Smooth muscle cell (in vitro differentiated cells): ENCODE data around the gene ZNF639. TPM values are rescaled to one million over a fixed set of nuclear protein-coding genes. Genes with fewer than 3 reads are reported as not detected.

Experiments used
- DNase-seq: peaks from one replicate; lab custom pipeline; 2025; ENCODE audit not compliant: unreplicated experiment; lab: John Stamatoyannopoulos, UW
- H2AFZ ChIP-seq: fragments of 200-600 bp; sonication (generic); 2 replicates; pipeline ENCODE4 v1.6.0; 2016; ENCODE audit warnings: antibody characterized with exemption, low read depth, mild to moderate bottlenecking
- H3F3A ChIP-seq: fragments of 200-600 bp; sonication (generic); 2 replicates; pipeline ENCODE4 v1.6.0; 2017; ENCODE audit warnings: antibody characterized with exemption, low read depth
- H3K27ac ChIP-seq: fragments of 200-600 bp; sonication (generic); 2 replicates; pipeline ENCODE4 v1.5.1; 2016; ENCODE audit warnings: low read depth, mild to moderate bottlenecking
- H3K27me3 ChIP-seq: fragments of 200-600 bp; sonication (generic); 2 replicates; pipeline ENCODE4 v1.6.1; 2016; ENCODE audit warnings: low read depth, mild to moderate bottlenecking
- H3K36me3 ChIP-seq: fragments of 200-600 bp; sonication (generic); 2 replicates; pipeline ENCODE4 v1.5.1; 2016; ENCODE audit warnings: low read depth
- H3K4me1 ChIP-seq: fragments of 200-600 bp; sonication (generic); 2 replicates; pipeline ENCODE4 v1.5.1; 2016; ENCODE audit warnings: low read depth
- H3K4me2 ChIP-seq: fragments of 200-600 bp; sonication (generic); 2 replicates; pipeline ENCODE4 v1.6.0; 2016; ENCODE audit warnings: mild to moderate bottlenecking
- H3K4me3 ChIP-seq: fragments of 200-600 bp; sonication (generic); 2 replicates; pipeline ENCODE4 v1.5.1; 2016; ENCODE audit warnings: mild to moderate bottlenecking
- H3K79me2 ChIP-seq: fragments of 200-600 bp; sonication (generic); 2 replicates; pipeline ENCODE4 v1.6.0; 2016; ENCODE audit warnings: low read depth, mild to moderate bottlenecking
- H3K9ac ChIP-seq: fragments of 200-600 bp; sonication (generic); 2 replicates; pipeline ENCODE4 v1.6.0; 2016; ENCODE audit warnings: low read depth
- H3K9me3 ChIP-seq: fragments of 200-600 bp; sonication (generic); replicated peaks from 2 replicates; pipeline ENCODE4 v1.5.1; 2016; ENCODE audit warnings: low read depth
- H4K20me1 ChIP-seq: fragments of 200-600 bp; sonication (generic); 2 replicates; pipeline ENCODE4 v1.6.0; 2016; ENCODE audit warnings: low read depth
- WGBS: methylation state at CpG from one replicate; pipeline ENCODE4 v1.1.7; 2016; ENCODE audit warnings: low lambda C conversion rate; 5-methylcytosine and 5-hydroxymethylcytosine counted together
- polyA plus RNA-seq: library from polyadenylated mRNA; unstranded; fragments of >200 nt; fragmentation: Nextera tagmentation; extraction: Ambion mirVana; gene quantifications from 2 replicates; pipeline ENCODE4 v1.2.1, GENCODE V29; 2016
- total RNA-seq: library from RNA; depleted of rRNA; stranded (reverse); fragments of >200 nt; gene quantifications from 2 replicates; pipeline ENCODE4 v1.2.3, GENCODE V29; 2014
- TF ChIP-seq, protein P1 (sequence below): fragments of 200-600 bp; sonication (generic); IDR thresholded peaks from 2 replicates; pipeline ENCODE4 v1.5.1; 2017; ENCODE audit warnings: borderline replicate concordance, mild to moderate bottlenecking, antibody characterized with exemption; ENCODE audit not compliant: insufficient read depth, poor library complexity, severe bottlenecking

Gene ZNF639
- total and polyA plus RNA-seq, 2 experiments from 2014 or later = 26.8 to 40.4 TPM

GRCh38 chr3:179347345-179348194, 24.7 kb downstream of the ZNF639 start, which contains the start of gene MFN1:
MFN1 (plus strand) TSS chr3:179347709; CDS start chr3:179348852, 1,143 bp downstream.
- peak within 1 kb of the TSS; percentile 91 for H3K4me2 ChIP-seq
- peaks cover 10% of the 10 kb centered on the region for H3K4me1 ChIP-seq
- peak within 1 kb of the TSS; percentile 84 for H3K27ac ChIP-seq
- no peaks in the 10 kb centered on the region for H3K9me3 ChIP-seq
- H3F3A ChIP-seq = peaks cover 4% of the 10 kb centered on the region
- H3K36me3 ChIP-seq = peaks cover 6% of the 10 kb centered on the region
- H2AFZ ChIP-seq = peak within 1 kb of the TSS; percentile 91
- H3K4me3 ChIP-seq = peak within 1 kb of the TSS; percentile 83
- peak within 1 kb of the TSS; percentile 85 for H3K9ac ChIP-seq
- WGBS = 4% methylated on average over 55 of the region's 63 CpGs
- TF ChIP-seq, protein P1, sequence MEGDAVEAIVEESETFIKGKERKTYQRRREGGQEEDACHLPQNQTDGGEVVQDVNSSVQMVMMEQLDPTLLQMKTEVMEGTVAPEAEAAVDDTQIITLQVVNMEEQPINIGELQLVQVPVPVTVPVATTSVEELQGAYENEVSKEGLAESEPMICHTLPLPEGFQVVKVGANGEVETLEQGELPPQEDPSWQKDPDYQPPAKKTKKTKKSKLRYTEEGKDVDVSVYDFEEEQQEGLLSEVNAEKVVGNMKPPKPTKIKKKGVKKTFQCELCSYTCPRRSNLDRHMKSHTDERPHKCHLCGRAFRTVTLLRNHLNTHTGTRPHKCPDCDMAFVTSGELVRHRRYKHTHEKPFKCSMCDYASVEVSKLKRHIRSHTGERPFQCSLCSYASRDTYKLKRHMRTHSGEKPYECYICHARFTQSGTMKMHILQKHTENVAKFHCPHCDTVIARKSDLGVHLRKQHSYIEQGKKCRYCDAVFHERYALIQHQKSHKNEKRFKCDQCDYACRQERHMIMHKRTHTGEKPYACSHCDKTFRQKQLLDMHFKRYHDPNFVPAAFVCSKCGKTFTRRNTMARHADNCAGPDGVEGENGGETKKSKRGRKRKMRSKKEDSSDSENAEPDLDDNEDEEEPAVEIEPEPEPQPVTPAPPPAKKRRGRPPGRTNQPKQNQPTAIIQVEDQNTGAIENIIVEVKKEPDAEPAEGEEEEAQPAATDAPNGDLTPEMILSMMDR = no peak
- no peaks in the 10 kb centered on the region for H3K27me3 ChIP-seq
- peaks cover 45% of the 10 kb centered on the region for H3K79me2 ChIP-seq
- DNase-seq = peak; percentile 44
- H4K20me1 ChIP-seq = peaks cover 3% of the 10 kb centered on the region

GRCh38 chr3:179348325-179349013, 25.6 kb downstream of the ZNF639 start:
- peak overlapping the region; percentile 83 for H3K4me3 ChIP-seq
- H3K79me2 ChIP-seq = peaks cover 47% of the 10 kb centered on the region
- TF ChIP-seq, protein P1 = no peak
- no peaks in the 10 kb centered on the region for H3K9me3 ChIP-seq
- peak overlapping the region; percentile 84 for H3K27ac ChIP-seq
- H3K4me2 ChIP-seq = peak overlapping the region; percentile 91
- no peaks in the 10 kb centered on the region for H3K27me3 ChIP-seq
- peaks cover 4% of the 10 kb centered on the region for H3F3A ChIP-seq
- WGBS = 50% methylated on average over 5 of the region's 5 CpGs
- peaks cover 3% of the 10 kb centered on the region for H4K20me1 ChIP-seq
- DNase-seq = no peak
- H3K9ac ChIP-seq = peak overlapping the region; percentile 85
- peaks cover 10% of the 10 kb centered on the region for H3K4me1 ChIP-seq
- peaks cover 7% of the 10 kb centered on the region for H3K36me3 ChIP-seq
- H2AFZ ChIP-seq = peak overlapping the region; percentile 91

DNA sequence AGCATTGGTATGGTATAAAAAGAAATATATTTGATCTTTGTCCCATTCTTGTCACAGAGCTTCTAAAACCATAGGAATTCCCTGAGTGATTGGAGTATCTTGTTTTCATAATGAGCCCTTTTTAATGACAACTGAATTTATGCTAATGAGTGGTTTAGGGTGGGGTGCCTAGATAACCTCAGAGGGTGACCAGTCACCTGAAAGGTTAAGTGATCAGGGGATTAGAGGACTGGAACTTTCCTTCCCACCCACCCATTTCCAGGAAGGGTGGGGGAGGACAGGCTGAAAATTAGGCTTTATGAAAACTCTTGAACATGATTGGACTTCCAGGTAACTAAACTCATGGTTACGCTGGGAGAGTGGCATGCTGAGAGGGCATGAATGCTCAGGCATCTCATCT, 33.2 kb downstream of the ZNF639 start:
- TF ChIP-seq, protein P1 = no peak
- H3F3A ChIP-seq = no peaks in the 10 kb centered on the region

More for the DNA sequence above, 33.2 kb downstream of the ZNF639 start:
- DNase-seq = no peak
- H3K9me3 ChIP-seq = no peaks in the 10 kb centered on the region
- peaks cover 35% of the 10 kb centered on the region for H3K36me3 ChIP-seq
- H3K4me2 ChIP-seq = no peak overlapping the region
- no peak overlapping the region for H3K4me3 ChIP-seq
- H3K27me3 ChIP-seq = no peaks in the 10 kb centered on the region
- H3K79me2 ChIP-seq = peaks cover 15% of the 10 kb centered on the region
- 100% methylated on average over 1 of the region's 1 CpG for WGBS
- peaks cover 9% of the 10 kb centered on the region for H4K20me1 ChIP-seq
- no peak overlapping the region for H2AFZ ChIP-seq
- H3K4me1 ChIP-seq = no peaks in the 10 kb centered on the region
- no peak overlapping the region for H3K27ac ChIP-seq
- no peak overlapping the region for H3K9ac ChIP-seq
